HepG2 (cell line): Measurements from ENCODE around the gene SMCO4. TPM values are rescaled to one million over a fixed set of nuclear protein-coding genes. Genes with fewer than 3 reads are reported as not detected.

Experiments used
- ATAC-seq: fragments of 200-7000 bp; cut with Tn5 transposase; 3 replicates; pipeline ENCODE4 v1.9.1; 2020; ENCODE audit warnings: mild to moderate bottlenecking, moderate library complexity
- BruUV-seq: library from RNA; stranded (reverse); fragments of 400-500 nt; replicated peaks from 2 replicates; lab custom pipeline; 2021; lab: Mats Ljungman, UMichigan
- CTCF ChIA-PET: fragments of 300-600 bp; formaldehyde crosslinking; extraction: SDS; loops from one replicate; lab custom pipeline; 2021; ENCODE audit warnings: low total read pairs, inconsistent platforms, low intra/inter-chr PET ratio; lab: Yijun Ruan, JAX
- POLR2A ChIA-PET: fragments of 350-600 bp; sonication (Branson Sonifier 250); formaldehyde crosslinking; loops from one replicate; lab custom pipeline; 2020; ENCODE audit warnings: antibody characterized with exemption, inconsistent platforms; lab: Yijun Ruan, JAX
- DNase-seq: peaks from one replicate; pipeline ENCODE4 v3.0.0-alpha.2; 2015; ENCODE audit warnings: low spot score
- FAIRE-seq: peaks from 3 replicates; lab custom pipeline; 2011; peaks lifted over from hg19 to GRCh38; lab: Jason Lieb, UNC
- H2AFZ ChIP-seq: one replicate; pipeline ENCODE4 v1.6.1; 2011; ENCODE audit warnings: low read length, inconsistent platforms
- H3K27ac ChIP-seq: fragments of 300-600 bp; 3 replicates; pipeline ENCODE4 v1.8.0; 2011; ENCODE audit warnings: mixed run types, mild to moderate bottlenecking, mixed read lengths, low read length, inconsistent platforms; ENCODE audit not compliant: insufficient read depth; ENCODE audit errors: extremely low read length
- H3K27me3 ChIP-seq, 2 experiments: fragments of 200-600 bp in 1 of 2; 2 replicates in 1 of 2; 3 replicates in 1 of 2; pipeline versions ENCODE4 v1.6.0 to v1.8.0; 2011; ENCODE audit warnings: low read length in 2 of 2, mild to moderate bottlenecking in 2 of 2, moderate library complexity in 2 of 2, inconsistent platforms in 1 of 2; ENCODE audit not compliant: insufficient read depth in 2 of 2, control insufficient read depth in 1 of 2
- H3K36me3 ChIP-seq, 2 experiments: fragments of 200-600 bp in 1 of 2; replicated peaks in 1 of 2; 2 replicates in 1 of 2; 3 replicates in 1 of 2; pipeline versions ENCODE4 v1.5.1 to v1.8.0; 2011; ENCODE audit warnings: low read length in 2 of 2, inconsistent platforms in 1 of 2; ENCODE audit not compliant: insufficient read depth in 2 of 2, control insufficient read depth in 1 of 2
- H3K4me1 ChIP-seq: 2 replicates; pipeline ENCODE4 v1.5.1; 2012; ENCODE audit warnings: low read length, inconsistent platforms; ENCODE audit not compliant: insufficient read depth
- H3K4me2 ChIP-seq: 2 replicates; pipeline ENCODE4 v1.6.0; 2011; ENCODE audit warnings: low read depth, low read length, inconsistent platforms
- H3K4me3 ChIP-seq, 3 experiments: fragments of 200-600 bp in 1 of 3; sonication (generic), shearing (Covaris generic) in 1 of 3; replicated peaks in 1 of 3; 2 replicates each; pipeline ENCODE4 v1.5.1; 2011 to 2016; ENCODE audit warnings: low read length in 3 of 3, inconsistent platforms in 2 of 3, low read depth in 2 of 3, mild to moderate bottlenecking in 2 of 3, control low read depth in 1 of 3, mixed read lengths in 1 of 3; ENCODE audit not compliant: insufficient read depth in 1 of 3
- H3K79me2 ChIP-seq: one replicate; pipeline ENCODE4 v1.6.1; 2011; ENCODE audit warnings: low read length, inconsistent platforms; ENCODE audit not compliant: insufficient read depth
- H3K9ac ChIP-seq: 2 replicates; pipeline ENCODE4 v1.6.0; 2011; ENCODE audit warnings: mild to moderate bottlenecking, low read depth, low read length, inconsistent platforms; ENCODE audit not compliant: insufficient read depth
- H3K9me3 ChIP-seq: 2 replicates; pipeline ENCODE4 v1.5.1; 2012; ENCODE audit warnings: mild to moderate bottlenecking, low read length
- H4K20me1 ChIP-seq: 2 replicates; pipeline ENCODE4 v1.6.0; 2011; ENCODE audit warnings: inconsistent platforms, mild to moderate bottlenecking, low read length, moderate library complexity; ENCODE audit not compliant: insufficient read depth
- ATF3 ChIP-seq: sonication (generic); formaldehyde crosslinking; IDR thresholded peaks from 2 replicates; pipeline ENCODE4 v1.4.0; 2020; ENCODE audit warnings: missing genetic modification reagents
- BCLAF1 ChIP-seq: fragments of 450-650 bp; IDR thresholded peaks from 2 replicates; pipeline ENCODE4 v1.6.1; 2017; ENCODE audit warnings: mild to moderate bottlenecking
- IRF9 ChIP-seq: sonication (generic); formaldehyde crosslinking; IDR thresholded peaks from 2 replicates; pipeline ENCODE4 v1.8.0; 2022; ENCODE audit warnings: missing genetic modification reagents, mild to moderate bottlenecking, borderline replicate concordance
- RAD21 ChIP-seq: fragments of 450-650 bp; formaldehyde crosslinking; IDR thresholded peaks from 2 replicates; pipeline ENCODE4 v1.5.0; 2020; ENCODE audit warnings: mild to moderate bottlenecking
- RBM22 ChIP-seq: fragments of 200-400 bp; formaldehyde crosslinking; optimal IDR thresholded peaks from 2 replicates; pipeline ENCODE3; 2017; ENCODE audit warnings: mild to moderate bottlenecking, low read length, moderate library complexity
- ZBTB33 ChIP-seq: sonication (generic); formaldehyde crosslinking; IDR thresholded peaks from 2 replicates; pipeline ENCODE4 v1.4.0; 2020; ENCODE audit warnings: missing genetic modification reagents
- ZNF75D ChIP-seq: sonication (generic); formaldehyde crosslinking; IDR thresholded peaks from 2 replicates; pipeline ENCODE4 v1.8.1; 2023; ENCODE audit warnings: missing genetic modification reagents, mild to moderate bottlenecking, borderline replicate concordance
- ZNF883 ChIP-seq: sonication (generic); formaldehyde crosslinking; IDR thresholded peaks from 2 replicates; pipeline ENCODE4 v1.5.1; 2020; ENCODE audit warnings: mild to moderate bottlenecking, missing genetic modification reagents; ENCODE audit errors: not compliant biosample characterization
- WGBS: methylation state at CpG from one replicate; pipeline ENCODE4 v1.1.6; 2017; ENCODE audit warnings: low lambda C conversion rate; 5-methylcytosine and 5-hydroxymethylcytosine counted together
- in situ Hi-C: cut with HindIII; loops from 2 replicates; pipeline ENCODE4 v1.10.0; 2017; ENCODE audit warnings: low pct_unique_long_range_greater_than_20kb; ENCODE audit not compliant: extremely low pct_ligation_motif_present
- intact Hi-C: fragments of 100-400 bp; cut with micrococcal nuclease; formaldehyde crosslinking; loops from one replicate; pipeline ENCODE4 v1.10.0; 2022; ENCODE audit not compliant: unreplicated experiment
- polyA plus RNA-seq, 8 experiments: library from polyadenylated mRNA; depleted of rRNA in 3 of 8; stranded (reverse) in 7 of 8; unstranded in 1 of 8; fragments of >200 nt; fragmentation: Illumina TruSeq in 4 of 8; extraction: Trizol in 4 of 8; gene quantifications; 2 replicates each; pipeline versions ENCODE4 v1.2.1 to v1.2.3, GENCODE V29; 2011 to 2016; ENCODE audit warnings: low read depth in 4 of 8, missing spikeins in 1 of 8, mixed read lengths in 1 of 8; ENCODE audit not compliant: insufficient read depth in 1 of 8
- total RNA-seq, 5 experiments: library from RNA; depleted of rRNA; stranded (reverse); fragments of >200 nt; fragmentation: Illumina TruSeq; extraction: Trizol; gene quantifications; 2 replicates each; pipeline ENCODE4 v1.2.3, GENCODE V29; 2016; ENCODE audit warnings: low read depth in 1 of 5

The SMCO4 gene
- total and polyA plus RNA-seq, 2 of the 13 experiments (the other 11 are each of a cell fraction or from before 2014, with no cell fraction given): 10.6 to 28.5 TPM

- DNase-seq (no peak), ATAC-seq (no peak), FAIRE-seq (no peak)
- no peak overlapping the region for H3K9ac ChIP-seq
- no TSS peak for BruUV-seq
- ChIA-PET CTCF (no interaction called here), POLR2A (interaction anchor here (1.2 kb wide), 1 partner anchor 25 kb away, joined by 4 read pairs; no protein-coding TSS in a partner anchor)
- in situ Hi-C loops (no loop called here), intact Hi-C loops (no loop called here)
- H3K27ac ChIP-seq: no peak overlapping the region
- H2AFZ ChIP-seq: no peak overlapping the region
- H3K9me3 ChIP-seq: no peaks in the 10 kb centered on the region
- no peaks in the 10 kb centered on the region for H3K27me3 ChIP-seq
- no peak for TF ChIP-seq IRF9 (CRISPR knock-in tag)
- H3K4me3 ChIP-seq: no peak overlapping the region
- 100% methylated on average over 4 of the region's 4 CpGs for WGBS
- peaks cover 13% of the 10 kb centered on the region for H3K79me2 ChIP-seq
- H3K4me2 ChIP-seq: no peak overlapping the region
- H3K36me3 ChIP-seq: no peaks in the 10 kb centered on the region; a peak in 1 of 5 replicates
- H4K20me1 ChIP-seq: peaks cover 3% of the 10 kb centered on the region; the same call in 1 of the 2 replicates
- peaks cover 14% of the 10 kb centered on the region for H3K4me1 ChIP-seq
These were observed 26.1 kb downstream of the SMCO4 start for GRCh38 chr11:93517041-93517440.

- H4K20me1 ChIP-seq: no peaks in the 10 kb centered on the region
- no peaks in the 10 kb centered on the region for H3K27me3 ChIP-seq
- CTCF ChIA-PET: no interaction called here
- H3K79me2 ChIP-seq: peaks cover 13% of the 10 kb centered on the region
- in situ Hi-C loops: no loop called here
- no peaks in the 10 kb centered on the region for H3K9me3 ChIP-seq
- ATAC-seq (no peak), DNase-seq (no peak), FAIRE-seq (no peak)
- WGBS: 98% methylated on average over 5 of the region's 5 CpGs
- POLR2A ChIA-PET: no interaction called here
- H3K9ac ChIP-seq: no peak overlapping the region
- H3K4me1 ChIP-seq: no peaks in the 10 kb centered on the region
- no TSS peak for BruUV-seq
- H3K4me3 ChIP-seq: no peak overlapping the region
- no peak for TF ChIP-seq ZNF75D (CRISPR knock-in tag)
- TF ChIP-seq BCLAF1: no peak
- TF ChIP-seq RAD21 (CRISPR knock-in tag): no peak
- TF ChIP-seq ZNF883 (CRISPR knock-in tag): no peak
- no peak for TF ChIP-seq ZBTB33 (CRISPR knock-in tag)
- TF ChIP-seq RBM22: no peak
- TF ChIP-seq ATF3 (CRISPR knock-in tag): no peak
- intact Hi-C loops: no loop called here
- no peaks in the 10 kb centered on the region; a peak in 1 of 5 replicates for H3K36me3 ChIP-seq
- no peak overlapping the region for H3K27ac ChIP-seq
- no peak overlapping the region for H3K4me2 ChIP-seq
- no peak overlapping the region for H2AFZ ChIP-seq
These were observed 27.7 kb downstream of the SMCO4 start for GRCh38 chr11:93515441-93516025.
